ENCODE measurements around the gene NUP50. TPM values are rescaled to one million over a fixed set of nuclear protein-coding genes. Genes with fewer than 3 reads are reported as not detected.

NUP50 gene
- total and polyA plus RNA-seq, 2 of the 13 experiments (the other 11 are each of a cell fraction or from before 2014, with no cell fraction given), result 14.2 to 52.4 TPM

DNA sequence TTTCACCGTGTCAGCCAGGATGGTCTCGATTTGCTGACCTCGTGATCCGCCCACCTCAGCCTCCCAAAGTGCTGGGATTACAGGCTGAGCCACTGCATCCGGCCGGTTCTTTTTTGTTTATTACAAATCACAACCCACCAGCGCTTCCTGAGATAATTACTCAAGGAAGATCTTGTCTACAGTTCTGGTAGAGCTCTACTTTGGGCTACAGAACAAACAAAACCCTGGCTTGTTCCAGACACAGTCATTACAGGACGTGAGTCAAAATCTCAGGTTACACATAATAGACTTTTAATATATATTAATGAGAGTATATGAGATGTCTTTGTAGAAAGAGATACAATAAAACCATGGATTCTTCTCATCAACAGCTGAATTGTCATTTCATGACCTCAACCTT lies 42.8 kb upstream of the NUP50 start:
- Histone ChIP-seq H3K27me3 (ENCODE audit: control insufficient read depth in 1 of 2, insufficient read depth in 2 of 2, low read length in 2 of 2) (peaks cover 0 to 21% of the 10 kb centered on the region in 2 experiments; a peak in 3 of 5 replicates), H3K9me3 (ENCODE audit: low read length) (no peaks in the 10 kb centered on the region), H2AFZ (ENCODE audit: low read length) (no peak overlapping the region), H3K79me2 (ENCODE audit: insufficient read depth, low read length) (no peaks in the 10 kb centered on the region), H3K4me2 (ENCODE audit: low read depth, low read length) (no peak overlapping the region; the same call in 1 of the 2 replicates), H3K27ac (ENCODE audit: extremely low read length, insufficient read depth, low read length) (no peak overlapping the region), H3K4me3 (replicated peaks in 1 of 3; ENCODE audit: insufficient read depth in 1 of 3, low read depth in 2 of 3, low read length in 3 of 3) (no peak overlapping the region), H3K4me1 (ENCODE audit: insufficient read depth, low read length) (no peaks in the 10 kb centered on the region), H4K20me1 (ENCODE audit: insufficient read depth, low read length) (no peaks in the 10 kb centered on the region), H3K9ac (ENCODE audit: insufficient read depth, low read depth, low read length) (no peak overlapping the region), H3K36me3 (replicated peaks in 1 of 2; ENCODE audit: control insufficient read depth in 1 of 2, insufficient read depth in 2 of 2, low read length in 2 of 2) (no peaks in the 10 kb centered on the region)
- intact Hi-C loops (cut with micrococcal nuclease; ENCODE audit: unreplicated experiment) (no loop called here), in situ Hi-C loops (cut with HindIII; ENCODE audit: extremely low pct_ligation_motif_present, low pct_unique_long_range_greater_than_20kb) (no loop called here)
- ChIA-PET CTCF (ENCODE audit: low intra/inter-chr PET ratio, low total read pairs) (no interaction called here), POLR2A (no interaction called here)
- 13% methylated on average over 8 of the region's 8 CpGs for WGBS (ENCODE audit: low lambda C conversion rate)
- TF ChIP-seq RXRB (CRISPR knock-in tag; IDR thresholded peaks at IDR 0.05; ENCODE audit: borderline replicate concordance), result no peak
- no peak for ATAC-seq
- BruUV-seq (replicated peaks), result no TSS peak
- FAIRE-seq, result no peak
- DNase-seq (ENCODE audit: low spot score), result no peak

GRCh38 chr22:45124176-45124847 lies 39.4 kb upstream of the NUP50 start:
- intact Hi-C loops (cut with micrococcal nuclease; ENCODE audit: unreplicated experiment) (no loop called here), in situ Hi-C loops (cut with HindIII; ENCODE audit: extremely low pct_ligation_motif_present, low pct_unique_long_range_greater_than_20kb) (no loop called here)
- no peaks in the 10 kb centered on the region for H3K36me3 ChIP-seq (replicated peaks in 1 of 2; ENCODE audit: control insufficient read depth in 1 of 2, insufficient read depth in 2 of 2, low read length in 2 of 2)
- no peaks in the 10 kb centered on the region for H3K79me2 ChIP-seq (ENCODE audit: insufficient read depth, low read length)
- H3K27ac ChIP-seq (ENCODE audit: extremely low read length, insufficient read depth, low read length), result no peak overlapping the region
- H3K4me2 ChIP-seq (ENCODE audit: low read depth, low read length), result no peak overlapping the region
- BruUV-seq (replicated peaks), result no TSS peak
- no peaks in the 10 kb centered on the region for H4K20me1 ChIP-seq (ENCODE audit: insufficient read depth, low read length)
- H3K9ac ChIP-seq (ENCODE audit: insufficient read depth, low read depth, low read length), result no peak overlapping the region
- FAIRE-seq (no peak), ATAC-seq (no peak), DNase-seq (ENCODE audit: low spot score) (no peak)
- no peaks in the 10 kb centered on the region for H3K9me3 ChIP-seq (ENCODE audit: low read length)
- WGBS (ENCODE audit: low lambda C conversion rate), result 19% methylated on average over 10 of the region's 10 CpGs
- POLR2A ChIA-PET, result no interaction called here
- H2AFZ ChIP-seq (ENCODE audit: low read length), result no peak overlapping the region
- peaks cover 2 to 35% of the 10 kb centered on the region in 2 experiments; a peak in 3 of 5 replicates for H3K27me3 ChIP-seq (ENCODE audit: control insufficient read depth in 1 of 2, insufficient read depth in 2 of 2, low read length in 2 of 2)
- CTCF ChIA-PET (ENCODE audit: low intra/inter-chr PET ratio, low total read pairs), result no interaction called here
- TF ChIP-seq ZNF337 (CRISPR knock-in tag; IDR thresholded peaks at IDR 0.05; ENCODE audit: borderline replicate concordance, low read depth) (no peak), NR2F2 (IDR thresholded peaks at IDR 0.05; ENCODE audit: borderline replicate concordance, low read depth) (no peak), ZNF879 (CRISPR knock-in tag; IDR thresholded peaks at IDR 0.05) (no peak), ZNF329 (CRISPR knock-in tag; IDR thresholded peaks at IDR 0.05; ENCODE audit: low read depth) (no peak), ZNF317 (CRISPR knock-in tag; IDR thresholded peaks at IDR 0.05) (no peak), NCOA5 (CRISPR knock-in tag; IDR thresholded peaks at IDR 0.05) (no peak), DDIT3 (CRISPR knock-in tag; IDR thresholded peaks at IDR 0.05) (no peak), ZFP36L2 (CRISPR knock-in tag; IDR thresholded peaks at IDR 0.05) (no peak), FLYWCH1 (CRISPR knock-in tag; IDR thresholded peaks at IDR 0.05) (no peak), ZNF652 (CRISPR knock-in tag; IDR thresholded peaks at IDR 0.05; ENCODE audit: borderline replicate concordance, low read depth) (no peak), ZSCAN9 (CRISPR knock-in tag; IDR thresholded peaks at IDR 0.05; ENCODE audit: borderline replicate concordance) (no peak), GATAD2A (CRISPR knock-in tag; IDR thresholded peaks at IDR 0.05) (no peak), GATA4 (IDR thresholded peaks at IDR 0.05; ENCODE audit: borderline replicate concordance, low read depth) (no peak), PRMT3 (CRISPR knock-in tag; IDR thresholded peaks at IDR 0.05; ENCODE audit: borderline replicate concordance, low read depth) (no peak)
- H3K4me1 ChIP-seq (ENCODE audit: insufficient read depth, low read length), result no peaks in the 10 kb centered on the region
- no peak overlapping the region for H3K4me3 ChIP-seq (replicated peaks in 1 of 3; ENCODE audit: insufficient read depth in 1 of 3, low read depth in 2 of 3, low read length in 3 of 3)
